ENCODE results near the gene TMEM150B.

- TF ChIP-seq, protein P1, sequence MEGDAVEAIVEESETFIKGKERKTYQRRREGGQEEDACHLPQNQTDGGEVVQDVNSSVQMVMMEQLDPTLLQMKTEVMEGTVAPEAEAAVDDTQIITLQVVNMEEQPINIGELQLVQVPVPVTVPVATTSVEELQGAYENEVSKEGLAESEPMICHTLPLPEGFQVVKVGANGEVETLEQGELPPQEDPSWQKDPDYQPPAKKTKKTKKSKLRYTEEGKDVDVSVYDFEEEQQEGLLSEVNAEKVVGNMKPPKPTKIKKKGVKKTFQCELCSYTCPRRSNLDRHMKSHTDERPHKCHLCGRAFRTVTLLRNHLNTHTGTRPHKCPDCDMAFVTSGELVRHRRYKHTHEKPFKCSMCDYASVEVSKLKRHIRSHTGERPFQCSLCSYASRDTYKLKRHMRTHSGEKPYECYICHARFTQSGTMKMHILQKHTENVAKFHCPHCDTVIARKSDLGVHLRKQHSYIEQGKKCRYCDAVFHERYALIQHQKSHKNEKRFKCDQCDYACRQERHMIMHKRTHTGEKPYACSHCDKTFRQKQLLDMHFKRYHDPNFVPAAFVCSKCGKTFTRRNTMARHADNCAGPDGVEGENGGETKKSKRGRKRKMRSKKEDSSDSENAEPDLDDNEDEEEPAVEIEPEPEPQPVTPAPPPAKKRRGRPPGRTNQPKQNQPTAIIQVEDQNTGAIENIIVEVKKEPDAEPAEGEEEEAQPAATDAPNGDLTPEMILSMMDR (IDR thresholded peaks at IDR 0.05): no peak
- TF ChIP-seq POLR2AphosphoS5 (IDR thresholded peaks at IDR 0.05): no peak
Observed at GRCh38 chr19:55373306-55373992, 48.3 kb upstream of the TMEM150B start.
